Parathyroid adenoma (tissue), 2 donors: ENCODE results near the gene CALY.
"Not testable (repeated sequence)": the region's sequence is repeated elsewhere in the genome, so short reads cannot be mapped to it uniquely, and the experiment has no call there.

Experiments used
- H2AFZ ChIP-seq: fragments of 300-600 bp; sonication (generic); one replicate; pipeline ENCODE4 v1.7.0; 2017; ENCODE audit warnings: antibody characterized with exemption, mild to moderate bottlenecking
- H3K27ac ChIP-seq: fragments of 300-600 bp; sonication (generic); one replicate; pipeline ENCODE4 v1.7.0; 2017
- H3K27me3 ChIP-seq: fragments of 300-600 bp; sonication (generic); one replicate; pipeline ENCODE4 v1.7.0; 2017; ENCODE audit warnings: low read length; ENCODE audit not compliant: control insufficient read depth, insufficient read depth
- H3K36me3 ChIP-seq: fragments of 300-600 bp; sonication (generic); one replicate; pipeline ENCODE4 v1.7.0; 2017; ENCODE audit warnings: low read length; ENCODE audit not compliant: control insufficient read depth, insufficient read depth
- H3K4me1 ChIP-seq: fragments of 300-600 bp; sonication (generic); one replicate; pipeline ENCODE4 v1.7.0; 2017; ENCODE audit warnings: control low read depth
- H3K4me2 ChIP-seq: fragments of 300-600 bp; sonication (generic); one replicate; pipeline ENCODE4 v1.7.0; 2017; ENCODE audit warnings: low read length
- H3K4me3 ChIP-seq: fragments of 300-600 bp; sonication (generic); one replicate; pipeline ENCODE4 v1.7.0; 2017; ENCODE audit warnings: low read depth, low read length
- H3K79me2 ChIP-seq: fragments of 300-600 bp; sonication (generic); one replicate; pipeline ENCODE4 v1.7.0; 2017; ENCODE audit warnings: control low read depth
- H3K9ac ChIP-seq: fragments of 300-600 bp; sonication (generic); one replicate; pipeline ENCODE4 v1.7.0; 2017; ENCODE audit warnings: mild to moderate bottlenecking
- H3K9me3 ChIP-seq: fragments of 300-600 bp; sonication (generic); one replicate; pipeline ENCODE4 v1.7.0; 2017; ENCODE audit warnings: low read length; ENCODE audit not compliant: control insufficient read depth
- TF ChIP-seq, protein P1 (sequence below): fragments of 300-600 bp; sonication (generic); IDR thresholded peaks from one replicate; pipeline ENCODE4 v1.7.0; 2017; ENCODE audit warnings: antibody characterized with exemption, mild to moderate bottlenecking
- donor health status: primary hyperparathyroidism.

The CALY gene

GRCh38 chr10:133373174-133374090 lies 36.7 kb upstream of the CALY start, which contains the start of gene ECHS1:
TSS of gene ECHS1 (minus strand) at chr10:133373354. CDS start at chr10:133373333, 21 bp downstream.
- no peaks in the 10 kb centered on the region for H3K79me2 ChIP-seq
- peak within 1 kb of the TSS; percentile 80 for H2AFZ ChIP-seq
- H3K27ac ChIP-seq: peak within 1 kb of the TSS; percentile 68
- no peaks in the 10 kb centered on the region for H3K27me3 ChIP-seq
- peak within 1 kb of the TSS; percentile 58 for H3K4me2 ChIP-seq
- no peaks in the 10 kb centered on the region for H3K4me1 ChIP-seq
- peak within 1 kb of the TSS; percentile 60 for H3K4me3 ChIP-seq
- H3K9ac ChIP-seq: no peak within 1 kb of the TSS
- TF ChIP-seq, protein P1, sequence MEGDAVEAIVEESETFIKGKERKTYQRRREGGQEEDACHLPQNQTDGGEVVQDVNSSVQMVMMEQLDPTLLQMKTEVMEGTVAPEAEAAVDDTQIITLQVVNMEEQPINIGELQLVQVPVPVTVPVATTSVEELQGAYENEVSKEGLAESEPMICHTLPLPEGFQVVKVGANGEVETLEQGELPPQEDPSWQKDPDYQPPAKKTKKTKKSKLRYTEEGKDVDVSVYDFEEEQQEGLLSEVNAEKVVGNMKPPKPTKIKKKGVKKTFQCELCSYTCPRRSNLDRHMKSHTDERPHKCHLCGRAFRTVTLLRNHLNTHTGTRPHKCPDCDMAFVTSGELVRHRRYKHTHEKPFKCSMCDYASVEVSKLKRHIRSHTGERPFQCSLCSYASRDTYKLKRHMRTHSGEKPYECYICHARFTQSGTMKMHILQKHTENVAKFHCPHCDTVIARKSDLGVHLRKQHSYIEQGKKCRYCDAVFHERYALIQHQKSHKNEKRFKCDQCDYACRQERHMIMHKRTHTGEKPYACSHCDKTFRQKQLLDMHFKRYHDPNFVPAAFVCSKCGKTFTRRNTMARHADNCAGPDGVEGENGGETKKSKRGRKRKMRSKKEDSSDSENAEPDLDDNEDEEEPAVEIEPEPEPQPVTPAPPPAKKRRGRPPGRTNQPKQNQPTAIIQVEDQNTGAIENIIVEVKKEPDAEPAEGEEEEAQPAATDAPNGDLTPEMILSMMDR: no peak
- no peaks in the 10 kb centered on the region for H3K9me3 ChIP-seq
- H3K36me3 ChIP-seq: no peaks in the 10 kb centered on the region

GRCh38 chr10:133372507-133372906 lies 35.8 kb upstream of the CALY start:
- no peaks in the 10 kb centered on the region for H3K4me1 ChIP-seq
- H3K79me2 ChIP-seq: no peaks in the 10 kb centered on the region
- H3K27me3 ChIP-seq: no peaks in the 10 kb centered on the region
- TF ChIP-seq, protein P1: no peak
- no peak overlapping the region for H2AFZ ChIP-seq
- H3K4me2 ChIP-seq: peak overlapping the region; percentile 40
- no peaks in the 10 kb centered on the region for H3K9me3 ChIP-seq
- H3K9ac ChIP-seq: no peak overlapping the region
- no peaks in the 10 kb centered on the region for H3K36me3 ChIP-seq
- H3K4me3 ChIP-seq: no peak overlapping the region
- no peak overlapping the region for H3K27ac ChIP-seq

DNA sequence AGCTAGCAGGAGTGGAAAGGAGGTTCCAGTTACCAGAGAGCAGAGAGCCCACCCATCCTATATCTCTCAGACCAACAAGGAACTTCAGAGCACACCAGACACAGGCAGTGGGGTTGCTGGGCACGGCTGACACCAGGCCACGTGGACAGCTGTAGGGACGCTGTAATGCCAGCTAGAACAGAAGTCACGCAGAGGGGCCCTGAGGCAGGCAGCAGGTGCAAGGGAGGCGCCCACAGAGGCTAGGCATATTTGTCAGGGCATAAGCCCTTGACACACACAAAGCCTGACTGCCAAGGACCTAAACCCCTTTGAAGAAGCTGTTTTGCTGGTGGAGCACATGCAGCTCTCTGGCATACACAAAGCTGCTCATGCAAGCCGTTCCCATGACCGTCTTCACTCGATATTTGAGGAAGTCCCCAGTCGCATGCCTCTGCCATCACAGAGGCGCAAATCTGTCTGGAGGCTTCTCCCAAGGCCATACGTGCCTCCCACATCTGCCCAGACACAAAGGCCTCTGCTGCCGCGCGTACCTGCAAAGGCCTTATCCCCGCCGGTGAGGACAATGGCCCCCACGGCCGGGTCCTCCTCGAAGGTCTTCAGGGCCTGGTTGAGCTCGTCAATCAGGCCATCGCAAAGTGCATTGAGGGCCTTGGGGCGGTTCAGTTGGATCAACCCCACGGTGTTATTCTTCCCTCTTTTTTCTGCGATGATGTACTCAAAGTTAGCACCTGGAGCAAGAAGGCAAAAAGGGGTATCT lies 33.5 kb upstream of the CALY start:
- Histone ChIP-seq H3K9ac (no peak overlapping the region), H3K27ac (no peak overlapping the region), H3K36me3 (no peaks in the 10 kb centered on the region), H3K9me3 (no peaks in the 10 kb centered on the region), H3K4me3 (no peak overlapping the region), H2AFZ (no peak overlapping the region), H3K4me1 (no peaks in the 10 kb centered on the region), H3K4me2 (no peak overlapping the region), H3K27me3 (no peaks in the 10 kb centered on the region), H3K79me2 (no peaks in the 10 kb centered on the region)
- TF ChIP-seq, protein P1: no peak

DNA sequence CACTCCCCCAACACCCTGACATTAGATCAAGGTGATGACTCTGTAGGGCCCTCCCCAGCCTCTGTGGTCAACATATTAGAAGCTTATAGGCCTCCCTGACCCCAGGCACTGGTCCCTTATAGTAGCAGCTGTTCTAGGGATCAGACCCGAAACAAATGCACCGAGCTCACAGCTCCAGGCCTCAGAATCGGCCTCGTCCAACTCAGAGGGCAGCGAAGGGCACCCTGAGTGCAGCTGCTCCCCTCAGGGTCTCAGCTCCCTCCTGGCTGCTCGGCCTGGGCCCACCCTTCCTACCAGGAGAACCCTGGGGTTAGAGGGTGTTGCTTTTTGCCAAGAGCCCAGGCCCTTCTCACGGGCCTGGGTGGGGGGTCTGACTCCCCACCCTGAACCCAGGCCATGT lies 31.5 kb upstream of the CALY start:
- Histone ChIP-seq H2AFZ (no peak overlapping the region), H3K27ac (no peak overlapping the region), H3K4me1 (no peaks in the 10 kb centered on the region), H3K27me3 (no peaks in the 10 kb centered on the region), H3K36me3 (no peaks in the 10 kb centered on the region), H3K9me3 (no peaks in the 10 kb centered on the region), H3K4me3 (no peak overlapping the region), H3K79me2 (no peaks in the 10 kb centered on the region), H3K4me2 (no peak overlapping the region), H3K9ac (no peak overlapping the region)
- TF ChIP-seq, protein P1: no peak

DNA sequence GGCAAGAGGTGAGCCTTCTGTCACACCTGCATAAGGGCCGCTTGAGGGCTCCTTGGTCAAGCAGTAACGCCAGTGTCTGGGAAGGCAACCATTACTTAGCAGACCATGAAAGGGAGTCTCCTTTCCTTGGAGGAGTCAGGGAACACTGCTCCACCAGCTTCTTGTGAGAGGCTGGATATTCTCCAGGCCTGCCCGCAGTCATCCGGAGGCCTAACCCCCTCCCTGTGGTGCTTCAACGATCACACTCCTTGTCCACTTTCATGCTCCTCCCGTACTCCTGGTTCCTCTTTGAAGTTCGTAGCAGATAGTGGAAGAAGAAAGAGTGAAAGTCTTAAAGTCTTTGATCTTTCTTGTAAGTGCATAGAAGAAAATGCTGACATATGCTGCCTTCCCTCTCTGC lies 30.8 kb upstream of the CALY start:
- H2AFZ ChIP-seq: not testable (repeated sequence)

More for the DNA sequence above, 30.8 kb upstream of the CALY start:
- H3K9ac ChIP-seq, H3K4me1 ChIP-seq, H3K27ac ChIP-seq, H3K79me2 ChIP-seq, H3K4me3 ChIP-seq, H3K36me3 ChIP-seq, H3K27me3 ChIP-seq, H3K9me3 ChIP-seq, H3K4me2 ChIP-seq: not testable (repeated sequence)
